ENCODE results near the gene LRBA. TPM values are rescaled to one million over a fixed set of nuclear protein-coding genes. Genes with fewer than 3 reads are reported as not detected.

Gene LRBA
- total and polyA plus RNA-seq, 9 of the 15 experiments (the other 6 are each of a cell fraction or from before 2014, with no cell fraction given) = 24.2 to 88.7 (median 59.7) TPM

DNA sequence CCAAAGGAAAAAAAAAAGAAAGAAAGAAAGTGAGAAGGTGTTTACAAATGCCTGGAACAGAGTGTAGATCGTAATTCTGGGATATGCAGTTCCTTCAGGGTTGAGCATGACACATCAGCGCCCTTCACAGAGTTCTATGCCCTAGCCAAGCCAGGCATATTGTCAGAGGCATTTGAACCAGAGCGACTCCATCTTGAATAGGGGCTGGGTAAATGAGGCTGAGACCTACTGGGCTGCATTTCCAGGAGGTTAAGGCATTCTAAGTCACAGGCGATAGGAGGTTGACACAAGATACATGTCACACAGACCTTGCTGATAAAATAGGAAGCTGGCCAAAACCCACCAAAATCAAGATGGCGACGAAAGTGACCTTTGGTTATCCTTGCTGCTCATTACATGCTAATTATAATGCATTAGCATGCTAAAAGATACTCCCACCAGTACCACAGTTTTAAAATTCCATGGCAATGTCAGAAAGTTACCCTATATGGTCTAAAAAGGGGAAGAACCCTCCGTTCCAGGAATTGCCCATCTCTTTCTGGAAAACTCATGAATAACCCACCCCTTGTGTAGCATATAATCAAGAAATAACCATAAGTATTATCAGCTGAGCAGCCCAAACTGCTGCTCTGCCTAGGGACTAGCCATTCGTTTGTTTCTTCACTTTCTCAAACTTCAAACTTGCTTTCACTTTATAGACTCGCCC, 23.5 kb upstream of the LRBA start (continued):
- TF ChIP-seq ZMIZ1 (IDR thresholded peaks at IDR 0.05; ENCODE audit: low read depth in 2 of 2, low read length in 2 of 2) (no peak), DMBX1 (CRISPR knock-in tag; IDR thresholded peaks at IDR 0.05; ENCODE audit: borderline replicate concordance) (peak; percentile 100), NR2C1 (IDR thresholded peaks at IDR 0.05) (peak; percentile 50; the same call in 1 of the 2 replicates), NR2C1 (tag; IDR thresholded peaks at IDR 0.05) (peak; percentile 97), NFIC (IDR thresholded peaks at IDR 0.05) (peak; percentile 35; the same call in 1 of the 2 replicates), CBFA2T2 (conservative IDR thresholded peaks at IDR 0.05) (no peak), ZNF512 (tag; IDR thresholded peaks at IDR 0.05) (no peak), SMAD2 (IDR thresholded peaks at IDR 0.05; ENCODE audit: low read depth, low read length) (no peak), ZNF282 (CRISPR knock-in tag; IDR thresholded peaks at IDR 0.05) (no peak), MCM7 (IDR thresholded peaks at IDR 0.05) (no peak), SIN3B (IDR thresholded peaks at IDR 0.05; ENCODE audit: low read depth) (no peak), CBX5 (IDR thresholded peaks at IDR 0.05; ENCODE audit: borderline replicate concordance, low read depth) (no peak), RBM15 (IDR thresholded peaks at IDR 0.05; ENCODE audit: insufficient read depth, low read length) (no peak), GABPB1 (CRISPR knock-in tag; IDR thresholded peaks at IDR 0.05) (no peak)
- TF ChIP-seq, protein P1, sequence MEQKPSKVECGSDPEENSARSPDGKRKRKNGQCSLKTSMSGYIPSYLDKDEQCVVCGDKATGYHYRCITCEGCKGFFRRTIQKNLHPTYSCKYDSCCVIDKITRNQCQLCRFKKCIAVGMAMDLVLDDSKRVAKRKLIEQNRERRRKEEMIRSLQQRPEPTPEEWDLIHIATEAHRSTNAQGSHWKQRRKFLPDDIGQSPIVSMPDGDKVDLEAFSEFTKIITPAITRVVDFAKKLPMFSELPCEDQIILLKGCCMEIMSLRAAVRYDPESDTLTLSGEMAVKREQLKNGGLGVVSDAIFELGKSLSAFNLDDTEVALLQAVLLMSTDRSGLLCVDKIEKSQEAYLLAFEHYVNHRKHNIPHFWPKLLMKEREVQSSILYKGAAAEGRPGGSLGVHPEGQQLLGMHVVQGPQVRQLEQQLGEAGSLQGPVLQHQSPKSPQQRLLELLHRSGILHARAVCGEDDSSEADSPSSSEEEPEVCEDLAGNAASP (IDR thresholded peaks at IDR 0.05) = no peak
- TF ChIP-seq, protein P2, sequence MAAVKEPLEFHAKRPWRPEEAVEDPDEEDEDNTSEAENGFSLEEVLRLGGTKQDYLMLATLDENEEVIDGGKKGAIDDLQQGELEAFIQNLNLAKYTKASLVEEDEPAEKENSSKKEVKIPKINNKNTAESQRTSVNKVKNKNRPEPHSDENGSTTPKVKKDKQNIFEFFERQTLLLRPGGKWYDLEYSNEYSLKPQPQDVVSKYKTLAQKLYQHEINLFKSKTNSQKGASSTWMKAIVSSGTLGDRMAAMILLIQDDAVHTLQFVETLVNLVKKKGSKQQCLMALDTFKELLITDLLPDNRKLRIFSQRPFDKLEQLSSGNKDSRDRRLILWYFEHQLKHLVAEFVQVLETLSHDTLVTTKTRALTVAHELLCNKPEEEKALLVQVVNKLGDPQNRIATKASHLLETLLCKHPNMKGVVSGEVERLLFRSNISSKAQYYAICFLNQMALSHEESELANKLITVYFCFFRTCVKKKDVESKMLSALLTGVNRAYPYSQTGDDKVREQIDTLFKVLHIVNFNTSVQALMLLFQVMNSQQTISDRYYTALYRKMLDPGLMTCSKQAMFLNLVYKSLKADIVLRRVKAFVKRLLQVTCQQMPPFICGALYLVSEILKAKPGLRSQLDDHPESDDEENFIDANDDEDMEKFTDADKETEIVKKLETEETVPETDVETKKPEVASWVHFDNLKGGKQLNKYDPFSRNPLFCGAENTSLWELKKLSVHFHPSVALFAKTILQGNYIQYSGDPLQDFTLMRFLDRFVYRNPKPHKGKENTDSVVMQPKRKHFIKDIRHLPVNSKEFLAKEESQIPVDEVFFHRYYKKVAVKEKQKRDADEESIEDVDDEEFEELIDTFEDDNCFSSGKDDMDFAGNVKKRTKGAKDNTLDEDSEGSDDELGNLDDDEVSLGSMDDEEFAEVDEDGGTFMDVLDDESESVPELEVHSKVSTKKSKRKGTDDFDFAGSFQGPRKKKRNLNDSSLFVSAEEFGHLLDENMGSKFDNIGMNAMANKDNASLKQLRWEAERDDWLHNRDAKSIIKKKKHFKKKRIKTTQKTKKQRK (IDR thresholded peaks at IDR 0.05; ENCODE audit: borderline replicate concordance, low read depth, low read length) = no peak
- TF ChIP-seq, protein P3, sequence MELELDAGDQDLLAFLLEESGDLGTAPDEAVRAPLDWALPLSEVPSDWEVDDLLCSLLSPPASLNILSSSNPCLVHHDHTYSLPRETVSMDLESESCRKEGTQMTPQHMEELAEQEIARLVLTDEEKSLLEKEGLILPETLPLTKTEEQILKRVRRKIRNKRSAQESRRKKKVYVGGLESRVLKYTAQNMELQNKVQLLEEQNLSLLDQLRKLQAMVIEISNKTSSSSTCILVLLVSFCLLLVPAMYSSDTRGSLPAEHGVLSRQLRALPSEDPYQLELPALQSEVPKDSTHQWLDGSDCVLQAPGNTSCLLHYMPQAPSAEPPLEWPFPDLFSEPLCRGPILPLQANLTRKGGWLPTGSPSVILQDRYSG (tag; conservative IDR thresholded peaks at IDR 0.05; ENCODE audit: low read depth) = peak; percentile 99

Data from K562 (cell line).